Thyroid gland (tissue), 4 donors: Measurements from ENCODE around the gene VPS4A.

Experiments used
- POLR2A ChIP-seq, 2 donors: fragments of 450-650 bp; IDR thresholded peaks; one replicate each; pipeline ENCODE4 v1.6.1; 2017; ENCODE audit warnings: antibody characterized with exemption in 2 of 2, mild to moderate bottlenecking in 2 of 2, moderate library complexity in 1 of 2
- TF ChIP-seq, protein P1 (sequence below), 6 experiments: fragments of 200-600 bp in 3 of 6; fragments of 450-650 bp in 3 of 6; sonication (generic) in 3 of 6; IDR thresholded peaks; one replicate each; pipeline ENCODE4 v1.5.1; 2016 to 2019; ENCODE audit warnings: antibody characterized with exemption in 6 of 6, mild to moderate bottlenecking in 2 of 6, inconsistent platforms in 1 of 6, moderate library complexity in 1 of 6

DNA sequence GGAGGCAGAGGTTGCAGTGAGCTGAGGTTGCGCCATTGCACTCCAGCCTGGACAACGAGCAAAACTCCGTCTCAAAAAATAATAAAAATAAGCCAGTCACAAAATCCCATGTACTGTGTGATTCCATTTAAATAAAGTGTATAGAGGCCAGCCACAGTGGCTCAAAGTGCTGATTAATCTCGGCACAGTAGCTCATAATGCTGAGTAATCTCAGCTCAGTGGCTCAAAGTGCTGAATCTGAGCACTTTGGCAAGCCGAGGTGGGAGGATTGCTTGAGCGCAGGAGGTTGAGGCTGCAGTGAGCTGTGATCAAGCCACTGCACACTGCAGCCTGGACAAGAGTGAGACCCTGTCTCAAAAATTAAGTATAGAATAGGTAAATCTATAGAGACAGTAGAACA lies 35.5 kb downstream of the VPS4A start:
- TF ChIP-seq, protein P1, sequence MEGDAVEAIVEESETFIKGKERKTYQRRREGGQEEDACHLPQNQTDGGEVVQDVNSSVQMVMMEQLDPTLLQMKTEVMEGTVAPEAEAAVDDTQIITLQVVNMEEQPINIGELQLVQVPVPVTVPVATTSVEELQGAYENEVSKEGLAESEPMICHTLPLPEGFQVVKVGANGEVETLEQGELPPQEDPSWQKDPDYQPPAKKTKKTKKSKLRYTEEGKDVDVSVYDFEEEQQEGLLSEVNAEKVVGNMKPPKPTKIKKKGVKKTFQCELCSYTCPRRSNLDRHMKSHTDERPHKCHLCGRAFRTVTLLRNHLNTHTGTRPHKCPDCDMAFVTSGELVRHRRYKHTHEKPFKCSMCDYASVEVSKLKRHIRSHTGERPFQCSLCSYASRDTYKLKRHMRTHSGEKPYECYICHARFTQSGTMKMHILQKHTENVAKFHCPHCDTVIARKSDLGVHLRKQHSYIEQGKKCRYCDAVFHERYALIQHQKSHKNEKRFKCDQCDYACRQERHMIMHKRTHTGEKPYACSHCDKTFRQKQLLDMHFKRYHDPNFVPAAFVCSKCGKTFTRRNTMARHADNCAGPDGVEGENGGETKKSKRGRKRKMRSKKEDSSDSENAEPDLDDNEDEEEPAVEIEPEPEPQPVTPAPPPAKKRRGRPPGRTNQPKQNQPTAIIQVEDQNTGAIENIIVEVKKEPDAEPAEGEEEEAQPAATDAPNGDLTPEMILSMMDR (IDR thresholded peaks at IDR 0.05): no peak
- no peak for TF ChIP-seq POLR2A (IDR thresholded peaks at IDR 0.05)
